Osteoblast (primary cell): ENCODE measurements around the gene ATXN7L2. TPM values are rescaled to one million over a fixed set of nuclear protein-coding genes. Genes with fewer than 3 reads are reported as not detected.
"Not testable (repeated sequence)": the region's sequence is repeated elsewhere in the genome, so short reads cannot be mapped to it uniquely, and the experiment has no call there.

ENCODE experiments used
- DNase-seq: peaks from one replicate; pipeline ENCODE4 v3.0.0; 2011; ENCODE audit warnings: low spot score, mixed read lengths; ENCODE audit not compliant: insufficient read length; ENCODE audit errors: missing footprints
- H2AFZ ChIP-seq: 2 replicates; pipeline ENCODE4 v1.6.0; 2011; ENCODE audit warnings: mild to moderate bottlenecking, low read length
- H3K27ac ChIP-seq: 2 replicates; pipeline ENCODE4 v1.5.1; 2011; ENCODE audit warnings: mild to moderate bottlenecking, low read depth, low read length, moderate library complexity
- H3K27me3 ChIP-seq: 2 replicates; pipeline ENCODE4 v1.6.0; 2012; ENCODE audit warnings: mild to moderate bottlenecking, control low read depth, inconsistent platforms, low read length, moderate library complexity; ENCODE audit not compliant: insufficient read depth
- H3K36me3 ChIP-seq: 2 replicates; pipeline ENCODE4 v1.5.1; 2011; ENCODE audit warnings: mild to moderate bottlenecking, low read length, control low read depth, moderate library complexity; ENCODE audit not compliant: insufficient read depth
- H3K4me1 ChIP-seq: 2 replicates; pipeline ENCODE4 v1.5.1; 2011; ENCODE audit warnings: mild to moderate bottlenecking, low read length, control low read depth, moderate library complexity; ENCODE audit not compliant: insufficient read depth
- H3K4me2 ChIP-seq: 2 replicates; pipeline ENCODE4 v1.6.0; 2011; ENCODE audit warnings: mild to moderate bottlenecking, low read length; ENCODE audit not compliant: insufficient read depth
- H3K4me3 ChIP-seq: fragments of 200-600 bp; sonication (generic); 3 replicates; pipeline ENCODE4 v1.5.1; 2012; ENCODE audit warnings: mild to moderate bottlenecking, low read length, inconsistent platforms; ENCODE audit not compliant: insufficient read depth
- H3K79me2 ChIP-seq: 2 replicates; pipeline ENCODE4 v1.6.0; 2012; ENCODE audit warnings: mild to moderate bottlenecking, low read length, control low read depth, inconsistent platforms; ENCODE audit not compliant: insufficient read depth
- H3K9me3 ChIP-seq: 2 replicates; pipeline ENCODE4 v1.5.1; 2011; ENCODE audit warnings: low read depth, low read length, control low read depth
- H4K20me1 ChIP-seq: 2 replicates; pipeline ENCODE4 v1.6.0; 2012; ENCODE audit warnings: mild to moderate bottlenecking, low read length, control low read depth; ENCODE audit not compliant: insufficient read depth
- total RNA-seq: library from RNA; depleted of rRNA; stranded (reverse); fragments of >200 nt; gene quantifications from 2 replicates; pipeline ENCODE4 v1.2.3, GENCODE V29; 2012
- TF ChIP-seq, protein P1 (sequence below): IDR thresholded peaks from 2 replicates; pipeline ENCODE4 v1.5.1; 2011; ENCODE audit warnings: mild to moderate bottlenecking, low read depth, low read length, moderate library complexity; ENCODE audit errors: extremely low read depth

The ATXN7L2 gene
- total RNA-seq, 1 donor = 1.8 TPM

DNA sequence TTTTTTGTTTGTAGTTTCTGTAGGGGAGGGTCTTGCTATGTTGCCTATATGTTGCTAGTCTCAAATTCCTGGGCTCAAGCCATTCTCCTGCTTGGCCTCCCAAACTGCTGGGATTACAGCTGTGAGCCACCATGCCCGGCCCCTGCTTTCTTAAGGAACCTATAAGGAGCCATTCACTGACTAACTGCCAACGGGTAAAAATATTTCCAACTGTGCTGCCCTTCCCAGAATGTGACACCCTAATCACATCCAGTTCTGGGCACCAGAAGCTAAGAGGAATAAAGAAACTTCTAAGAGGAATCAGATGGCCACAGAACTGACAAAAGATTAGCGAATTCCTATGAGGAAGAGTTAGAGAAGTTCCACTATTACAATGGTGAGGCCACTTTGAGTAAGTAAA is 10.9 kb upstream of the ATXN7L2 start:
- no peak overlapping the region for H3K4me2 ChIP-seq
- H3K9me3 ChIP-seq = no peaks in the 10 kb centered on the region
- no peaks in the 10 kb centered on the region for H3K36me3 ChIP-seq
- no peaks in the 10 kb centered on the region for H3K79me2 ChIP-seq
- peak; percentile 19 for DNase-seq
- H4K20me1 ChIP-seq = no peaks in the 10 kb centered on the region
- H3K27ac ChIP-seq = no peak overlapping the region
- H3K4me3 ChIP-seq = no peak overlapping the region
- no peaks in the 10 kb centered on the region for H3K4me1 ChIP-seq
- H3K27me3 ChIP-seq = peaks cover 42% of the 10 kb centered on the region
- TF ChIP-seq, protein P1, sequence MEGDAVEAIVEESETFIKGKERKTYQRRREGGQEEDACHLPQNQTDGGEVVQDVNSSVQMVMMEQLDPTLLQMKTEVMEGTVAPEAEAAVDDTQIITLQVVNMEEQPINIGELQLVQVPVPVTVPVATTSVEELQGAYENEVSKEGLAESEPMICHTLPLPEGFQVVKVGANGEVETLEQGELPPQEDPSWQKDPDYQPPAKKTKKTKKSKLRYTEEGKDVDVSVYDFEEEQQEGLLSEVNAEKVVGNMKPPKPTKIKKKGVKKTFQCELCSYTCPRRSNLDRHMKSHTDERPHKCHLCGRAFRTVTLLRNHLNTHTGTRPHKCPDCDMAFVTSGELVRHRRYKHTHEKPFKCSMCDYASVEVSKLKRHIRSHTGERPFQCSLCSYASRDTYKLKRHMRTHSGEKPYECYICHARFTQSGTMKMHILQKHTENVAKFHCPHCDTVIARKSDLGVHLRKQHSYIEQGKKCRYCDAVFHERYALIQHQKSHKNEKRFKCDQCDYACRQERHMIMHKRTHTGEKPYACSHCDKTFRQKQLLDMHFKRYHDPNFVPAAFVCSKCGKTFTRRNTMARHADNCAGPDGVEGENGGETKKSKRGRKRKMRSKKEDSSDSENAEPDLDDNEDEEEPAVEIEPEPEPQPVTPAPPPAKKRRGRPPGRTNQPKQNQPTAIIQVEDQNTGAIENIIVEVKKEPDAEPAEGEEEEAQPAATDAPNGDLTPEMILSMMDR = no peak
- no peak overlapping the region for H2AFZ ChIP-seq

DNA sequence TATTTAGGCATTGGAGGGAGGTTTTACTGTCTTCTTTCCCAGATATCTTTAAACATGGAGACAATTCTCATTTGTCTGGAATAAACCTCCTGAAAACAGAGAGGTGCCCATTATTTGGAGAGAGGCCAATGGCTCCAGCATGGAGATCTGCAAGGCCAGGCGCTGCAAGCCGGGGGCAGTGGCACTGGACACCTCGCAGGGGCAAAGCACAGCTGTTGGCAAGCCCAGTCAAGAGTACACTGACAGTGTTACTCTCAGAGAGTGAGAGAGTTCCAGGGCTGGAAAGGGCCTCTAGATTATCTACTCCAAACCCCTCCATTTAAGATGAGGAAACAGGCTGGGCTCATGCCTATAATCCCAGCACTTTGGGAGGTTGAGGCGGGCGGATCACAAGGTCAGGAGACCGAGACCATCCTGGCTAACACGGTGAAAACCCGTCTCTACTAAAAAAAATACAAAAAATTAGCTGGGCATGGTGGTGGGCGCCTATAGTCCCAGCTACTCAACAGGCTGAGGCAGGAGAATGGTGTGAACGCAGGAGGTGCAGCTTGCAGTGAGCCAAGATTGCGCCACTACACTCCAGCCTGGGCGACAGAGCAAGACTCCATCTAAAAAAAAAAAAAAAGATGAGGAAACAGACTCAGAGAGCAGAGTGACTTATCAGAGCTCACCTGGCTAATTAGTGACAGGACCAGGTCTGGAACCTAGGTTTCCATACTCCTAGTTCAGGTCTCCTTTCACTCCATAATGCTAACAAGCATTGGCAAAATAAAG is 10.2 kb upstream of the ATXN7L2 start:
- H3K4me2 ChIP-seq, H3K4me1 ChIP-seq, H3K36me3 ChIP-seq, H3K79me2 ChIP-seq, H3K27ac ChIP-seq, H4K20me1 ChIP-seq, H3K9me3 ChIP-seq, H3K4me3 ChIP-seq, H2AFZ ChIP-seq: not testable (repeated sequence)
- H3K27me3 ChIP-seq = peaks cover 35% of the 10 kb centered on the region
- peak; percentile 54 for DNase-seq

DNA sequence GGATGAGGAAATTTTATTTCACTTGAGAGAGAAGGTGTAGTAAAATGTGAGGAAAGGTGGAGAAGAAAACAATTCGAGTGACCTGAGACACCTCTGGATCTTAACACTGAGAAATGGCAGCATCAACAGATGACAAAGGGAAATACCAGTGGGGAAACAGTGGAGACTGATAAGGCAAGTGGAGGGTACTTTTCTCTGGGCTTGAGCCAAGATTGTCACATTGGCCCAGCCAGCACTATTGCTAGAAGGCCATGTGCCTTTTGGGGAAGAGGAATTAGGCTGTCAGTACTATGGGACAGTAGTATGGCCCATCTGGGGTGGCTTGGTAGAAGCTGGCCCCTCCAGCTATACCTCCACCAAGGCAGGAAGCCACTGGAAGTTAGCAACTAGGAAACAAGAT is 9.0 kb upstream of the ATXN7L2 start:
- Histone ChIP-seq H2AFZ (no peak overlapping the region), H3K27ac (no peak overlapping the region), H3K4me2 (no peak overlapping the region), H3K27me3 (peaks cover 26% of the 10 kb centered on the region), H4K20me1 (no peaks in the 10 kb centered on the region), H3K36me3 (no peaks in the 10 kb centered on the region), H3K4me3 (no peak overlapping the region), H3K4me1 (no peaks in the 10 kb centered on the region), H3K79me2 (no peaks in the 10 kb centered on the region), H3K9me3 (no peaks in the 10 kb centered on the region)
- DNase-seq = peak; percentile 38
- TF ChIP-seq, protein P1 = no peak

DNA sequence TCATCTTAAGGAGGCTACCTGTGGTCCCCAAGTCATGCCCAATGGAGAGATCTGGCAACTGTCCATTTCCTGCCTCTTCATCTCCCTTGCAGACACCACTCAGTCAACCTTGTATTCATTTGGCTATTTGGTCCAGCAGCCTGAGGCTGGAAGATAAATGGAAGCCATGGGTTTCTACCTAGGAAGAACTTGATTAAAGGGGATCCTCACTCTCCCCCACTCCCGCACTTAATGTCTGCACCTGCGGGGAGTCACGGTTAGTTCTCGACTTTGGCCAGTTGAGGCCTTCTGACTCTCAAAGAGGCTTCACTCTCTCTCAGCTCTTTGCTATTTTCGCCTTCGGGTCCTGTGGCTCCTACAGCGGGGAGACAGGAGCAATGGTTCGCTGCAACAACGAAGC is 8.4 kb upstream of the ATXN7L2 start:
- Histone ChIP-seq H3K4me3 (no peak overlapping the region), H3K27ac (no peak overlapping the region), H3K27me3 (peaks cover 24% of the 10 kb centered on the region), H2AFZ (no peak overlapping the region), H3K4me2 (no peak overlapping the region), H3K79me2 (no peaks in the 10 kb centered on the region), H3K36me3 (no peaks in the 10 kb centered on the region), H4K20me1 (no peaks in the 10 kb centered on the region), H3K4me1 (no peaks in the 10 kb centered on the region), H3K9me3 (no peaks in the 10 kb centered on the region)
- TF ChIP-seq, protein P1 = no peak
- peak; percentile 26 for DNase-seq
